ENCODE data around the gene CD300LF.

The CD300LF gene

DNA sequence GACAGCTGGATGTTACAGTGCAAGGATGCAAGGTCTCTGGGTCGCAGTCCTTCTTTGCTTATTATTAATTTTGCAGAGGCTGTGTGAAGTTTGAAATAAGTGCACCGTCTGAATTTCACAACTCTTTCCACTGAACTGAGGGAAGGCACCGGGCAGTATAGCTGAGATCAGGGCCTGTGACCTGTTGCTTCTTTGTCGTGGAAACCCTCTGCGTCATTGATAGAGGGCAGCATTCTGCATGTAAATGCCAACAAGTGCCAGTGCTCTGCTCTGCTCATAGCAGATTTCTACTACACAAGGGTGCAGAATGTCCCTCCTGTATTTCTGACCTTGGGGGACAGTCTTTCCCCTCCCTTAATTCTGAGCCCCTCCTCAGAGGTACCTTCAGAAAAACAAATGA lies 26.0 kb downstream of the CD300LF start:
- DNase-seq: peak; percentile 62 to 72 (median 68)

DNA sequence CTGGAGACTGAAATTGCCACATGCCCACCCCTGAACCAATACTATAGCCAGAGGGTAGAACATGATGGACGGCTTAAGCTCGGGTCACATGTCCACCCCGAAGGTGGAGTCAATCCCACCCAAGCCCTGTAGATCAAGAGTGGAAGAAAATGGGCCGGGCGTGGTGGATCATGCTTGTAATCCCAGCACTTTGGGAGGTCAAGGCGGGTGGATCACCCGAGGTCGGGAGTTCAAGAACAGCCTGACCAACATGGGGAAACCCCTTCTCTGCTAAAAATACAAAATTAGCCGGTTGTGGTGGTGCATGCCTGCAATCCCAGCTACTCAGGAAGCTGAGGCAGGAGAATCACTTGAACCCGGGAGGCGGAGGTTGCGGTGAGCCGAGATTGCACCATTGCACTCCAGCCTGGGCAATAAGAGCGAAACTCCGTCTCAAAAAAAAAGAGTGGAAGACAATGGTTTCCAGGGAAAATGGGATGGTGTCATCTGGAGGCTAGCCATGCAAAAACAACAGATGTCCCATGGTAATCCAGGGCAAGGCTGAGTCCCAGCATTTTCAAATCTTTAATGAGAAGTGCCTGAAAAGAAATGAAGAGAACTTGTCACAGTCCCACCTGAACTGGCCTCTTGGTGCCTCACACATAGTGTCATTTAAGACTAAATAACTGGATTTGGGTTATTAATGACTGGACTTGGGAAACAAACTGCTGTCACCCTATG lies 30.1 kb downstream of the CD300LF start:
- DNase-seq: peak in 1 of 3 donors; percentile 33

DNA sequence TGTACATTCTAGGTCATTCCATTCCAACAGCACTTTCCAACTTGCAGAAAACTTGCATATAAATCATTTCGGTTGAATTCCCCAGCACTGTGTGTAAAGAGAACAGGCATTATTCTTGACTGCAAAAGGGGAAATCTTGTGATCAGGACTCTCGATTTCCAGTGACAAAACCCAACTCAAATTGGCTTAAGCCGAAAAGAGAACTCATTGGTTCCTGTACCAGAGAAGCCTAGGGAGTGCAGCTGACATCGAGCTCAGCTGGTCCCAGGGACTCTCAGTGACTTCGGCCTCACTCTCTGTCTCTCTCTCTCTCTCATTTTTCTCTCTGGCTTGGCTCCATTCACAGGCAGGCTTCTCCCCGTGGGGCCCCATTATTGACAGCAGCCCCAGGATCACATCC lies 30.7 kb downstream of the CD300LF start:
- DNase-seq: peak; percentile 71 to 85 (median 84)

DNA sequence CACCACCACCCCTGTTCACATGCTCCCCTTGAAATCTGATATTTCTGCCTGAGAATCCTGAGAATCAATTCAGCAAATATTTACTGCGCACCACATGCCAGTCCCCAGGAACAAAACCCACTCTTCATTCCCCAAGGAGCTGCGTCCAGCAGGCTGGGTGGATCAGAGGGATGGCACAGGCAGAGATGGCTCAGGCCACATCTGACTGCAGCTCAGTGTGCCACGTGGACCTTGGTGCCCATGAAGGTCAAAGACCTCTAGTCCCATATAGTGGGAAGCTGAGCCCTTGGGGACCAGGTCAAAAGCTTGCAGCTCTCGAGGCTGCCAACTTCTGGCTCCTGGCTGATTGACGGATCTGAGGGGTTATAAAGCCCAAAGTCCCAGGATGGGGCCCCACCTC lies 31.8 kb downstream of the CD300LF start:
- no peak for DNase-seq

DNA sequence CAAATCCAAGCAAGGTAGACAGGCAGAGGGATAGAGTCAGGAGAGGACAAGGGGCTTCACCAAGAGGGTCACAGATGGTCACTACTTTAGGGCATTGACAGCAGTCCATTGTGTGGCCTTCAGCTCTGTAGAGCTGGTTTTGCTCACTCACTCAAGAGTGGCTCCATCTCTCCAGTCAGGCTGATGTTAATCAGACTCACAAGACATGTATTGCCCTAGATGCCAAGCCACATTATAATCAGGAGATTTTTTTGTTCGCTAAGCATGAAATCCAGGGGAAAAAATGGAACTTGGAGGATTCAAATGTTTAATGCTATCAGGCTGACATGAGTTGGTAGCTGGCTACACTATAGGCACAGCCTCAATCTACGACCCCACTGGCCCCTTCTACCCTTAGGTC lies 32.5 kb downstream of the CD300LF start:
- no peak for DNase-seq

DNA sequence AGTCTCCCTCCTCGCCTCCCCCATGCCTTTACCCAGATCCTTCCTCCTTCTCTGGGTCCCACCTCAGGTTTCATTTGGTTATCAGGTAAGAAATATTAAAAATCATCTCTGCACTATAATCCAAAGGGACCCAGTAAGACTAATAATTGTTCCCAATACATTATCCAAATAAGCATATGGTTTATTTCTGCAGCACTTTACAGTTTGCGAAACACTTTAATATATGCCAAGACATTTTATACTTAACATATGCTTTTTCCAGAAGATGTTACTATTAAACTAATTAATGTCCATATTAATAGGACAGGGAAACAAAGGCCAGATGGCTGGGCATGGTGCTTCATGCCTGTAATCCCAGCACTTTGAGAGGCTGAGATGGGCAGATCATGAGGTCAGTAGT lies 33.3 kb downstream of the CD300LF start:
- no peak for DNase-seq

DNA sequence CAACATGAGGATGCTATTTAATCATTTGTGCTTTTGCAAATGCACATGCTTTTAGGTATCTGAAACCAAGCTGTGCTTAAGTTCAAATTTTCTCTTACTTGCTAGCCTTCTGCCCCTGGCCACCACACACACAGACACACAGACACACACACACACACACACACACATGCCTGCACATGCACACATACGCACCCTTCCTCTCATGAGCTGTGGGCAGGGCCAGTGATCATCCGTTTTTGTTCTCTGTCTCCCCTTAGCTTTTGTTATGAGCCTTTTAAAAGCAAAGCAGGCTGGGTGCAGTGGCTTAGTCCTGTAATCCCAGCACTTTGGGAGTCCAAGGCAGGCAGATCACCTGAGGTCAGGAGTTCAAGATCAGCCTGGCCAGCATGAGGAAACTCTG lies 34.2 kb downstream of the CD300LF start:
- DNase-seq: no peak

DNA sequence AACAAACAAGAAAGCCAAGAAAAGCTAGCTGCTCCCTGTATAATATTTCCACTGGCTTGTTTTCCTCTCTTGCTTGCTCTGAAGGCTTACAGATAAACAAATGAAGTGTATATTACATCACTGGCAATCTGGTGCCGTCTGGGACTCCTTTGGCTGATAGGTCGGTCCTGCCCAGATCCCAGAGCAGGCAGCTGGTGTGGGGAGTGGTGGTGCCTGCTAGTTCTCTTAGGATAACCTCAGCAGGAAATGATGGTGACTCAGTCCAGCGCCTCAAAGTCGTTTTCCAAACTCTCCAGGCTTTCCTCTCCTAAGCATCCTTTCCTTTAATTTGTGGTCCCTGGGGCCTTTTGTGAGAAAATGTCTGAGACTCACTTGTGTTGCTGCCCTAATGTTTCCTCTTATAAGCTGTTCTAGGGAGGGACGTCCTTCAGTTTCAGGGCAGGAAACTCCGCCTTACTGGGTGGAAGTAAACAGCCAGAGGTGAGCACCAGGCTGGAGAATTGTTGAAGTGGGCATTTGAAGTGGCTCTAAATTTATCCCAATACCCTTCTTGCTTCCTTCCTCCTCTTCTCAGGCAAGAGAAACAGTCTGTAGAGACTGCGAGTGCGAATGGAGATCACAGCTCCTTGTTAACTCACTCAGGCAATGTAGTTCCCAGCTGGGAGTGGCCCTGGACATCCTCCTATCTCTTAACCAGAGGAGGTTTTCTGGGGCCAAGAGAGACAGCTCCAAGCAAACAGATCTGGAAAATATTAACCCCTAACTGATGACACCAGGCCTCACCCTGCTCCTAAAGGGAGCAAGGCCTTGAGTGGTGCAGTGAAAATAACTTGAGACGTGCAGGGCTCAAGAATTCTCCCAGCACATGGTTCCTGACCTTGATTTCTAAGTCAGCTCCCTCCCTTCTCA lies 34.9 kb downstream of the CD300LF start:
- peak in 2 of 3 donors; percentile 22 to 35 for DNase-seq

DNA sequence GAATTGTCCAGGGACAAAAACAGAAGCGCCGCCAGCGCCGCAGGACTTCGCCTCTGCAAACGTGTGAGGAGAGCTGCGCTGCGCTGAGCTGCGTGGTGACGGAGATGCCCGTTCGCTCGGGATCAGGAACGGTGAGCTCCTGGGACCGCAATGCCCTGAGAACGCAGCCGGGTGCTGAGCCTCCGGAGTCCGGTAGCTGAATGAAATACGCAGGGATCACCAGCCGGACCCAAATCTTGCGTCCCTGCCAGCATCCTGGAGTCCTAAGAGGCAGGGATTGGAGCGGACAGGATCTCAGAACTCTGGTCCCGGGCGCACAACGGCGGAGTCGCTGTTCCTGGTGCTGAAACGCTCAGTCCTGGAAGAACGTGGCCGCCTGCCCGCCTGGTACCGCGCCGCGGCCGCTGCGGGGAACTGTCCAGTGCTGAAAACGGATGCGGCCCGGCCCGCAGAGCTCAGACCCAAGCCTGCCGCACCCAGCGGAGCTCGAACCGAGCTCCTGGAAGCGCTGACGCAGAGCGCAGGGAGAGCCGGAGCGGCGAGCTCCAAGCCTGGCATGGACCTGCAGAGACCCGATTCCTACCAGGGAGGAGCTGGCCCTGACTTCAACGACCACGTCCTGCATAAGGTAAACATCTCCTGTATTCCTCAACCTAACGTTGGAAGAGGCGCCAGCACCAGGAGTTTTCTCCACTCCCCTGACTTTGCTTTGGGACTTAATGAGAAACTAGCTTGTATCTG lies 41.5 kb downstream of the CD300LF start:
- peak; percentile 84 to 94 (median 92) for DNase-seq

DNA sequence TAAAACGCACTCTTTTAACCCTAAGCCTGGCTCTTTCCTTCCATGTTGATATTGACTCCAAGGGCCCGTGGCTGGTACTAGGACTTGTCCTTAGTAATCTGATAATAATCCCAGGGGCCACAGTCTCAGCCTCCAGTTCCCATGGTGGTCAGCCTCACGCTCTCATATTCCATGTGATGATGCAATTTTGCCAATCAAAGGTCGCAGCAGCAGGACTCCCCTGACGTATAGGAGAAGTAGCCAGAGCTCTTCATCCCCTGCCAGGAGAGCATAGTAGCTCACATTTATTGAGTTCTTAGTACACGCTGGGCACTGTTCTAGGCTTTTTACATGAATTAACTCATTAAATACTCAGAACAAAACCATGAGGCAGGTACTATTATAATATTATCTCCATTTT lies 42.4 kb downstream of the CD300LF start:
- no peak for DNase-seq

DNA sequence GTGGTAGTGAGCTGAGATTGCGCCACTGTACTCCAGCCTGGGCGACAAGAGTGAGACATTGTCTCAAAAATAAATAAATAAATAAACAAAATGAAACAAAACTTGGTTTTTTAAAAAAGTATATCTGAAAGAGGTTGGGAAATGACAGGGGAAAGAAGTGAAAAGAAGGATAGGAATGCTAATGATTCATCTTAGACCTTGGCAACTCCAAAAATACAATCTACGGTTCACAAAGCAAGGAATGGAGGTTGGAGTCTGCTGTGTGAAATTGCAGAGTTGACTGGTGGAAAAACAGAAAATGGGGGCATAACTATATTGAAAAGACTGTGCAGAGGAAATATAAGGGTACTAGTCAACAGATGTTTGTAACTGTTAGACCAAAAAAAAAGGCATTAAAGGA lies 49.2 kb downstream of the CD300LF start:
- DNase-seq: no peak

DNA sequence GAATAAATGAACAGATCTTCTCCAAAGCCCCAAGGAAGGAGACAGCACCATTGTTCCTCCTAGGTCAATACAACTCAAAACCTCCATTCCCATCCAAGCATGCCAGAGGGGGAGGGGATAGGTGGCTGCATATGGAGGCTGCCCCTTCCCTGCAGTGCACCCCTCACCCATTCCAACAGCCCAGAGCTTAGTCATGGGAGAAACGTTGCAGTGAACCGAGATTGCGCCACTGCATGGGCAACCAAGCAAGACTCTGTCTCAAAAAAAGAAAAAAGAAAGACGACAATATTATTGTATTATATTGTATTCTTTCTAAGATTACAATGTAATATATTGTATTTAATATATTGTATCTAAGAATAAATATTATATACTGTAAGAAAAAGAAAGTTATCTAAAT lies 52.8 kb downstream of the CD300LF start:
- no peak for DNase-seq

DNA sequence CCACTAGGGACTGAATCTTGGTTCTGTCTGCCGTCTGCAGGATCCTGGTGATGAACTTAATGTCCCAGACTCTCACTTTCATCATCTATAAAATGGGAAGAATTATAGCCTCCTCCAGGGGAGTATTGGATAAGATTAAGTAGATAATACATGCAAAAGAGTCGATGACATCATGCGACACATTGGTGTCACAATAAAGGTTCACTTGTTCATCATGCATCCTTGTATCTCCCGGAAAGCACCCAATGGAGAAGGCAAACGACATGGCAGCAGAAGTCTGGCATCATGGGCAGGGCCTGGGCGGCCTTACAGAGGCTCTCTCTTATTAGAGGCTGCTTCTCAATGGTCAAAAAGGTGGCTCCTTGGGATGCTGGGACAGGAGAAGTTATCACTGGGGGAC lies 54.1 kb downstream of the CD300LF start:
- peak in 2 of 3 donors; percentile 20 to 37 for DNase-seq

DNA sequence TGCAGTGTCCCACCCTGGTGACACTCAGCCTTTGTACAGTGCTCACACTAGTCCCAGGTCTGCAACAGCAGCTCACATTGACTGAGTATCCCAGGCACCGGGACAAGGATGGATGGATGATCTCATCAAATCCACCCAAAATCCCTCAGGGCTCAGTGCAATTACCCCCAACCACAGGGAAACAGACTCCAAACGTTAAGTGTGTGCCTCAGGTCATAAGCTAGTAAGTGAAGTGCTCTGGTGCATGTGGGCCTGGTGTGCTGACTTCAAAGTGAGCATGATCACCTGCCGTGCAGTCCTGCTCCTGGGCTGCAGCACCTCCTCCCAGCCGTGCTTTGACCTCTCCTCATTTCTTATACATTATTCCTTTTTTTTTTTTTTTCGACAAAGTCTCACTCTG lies 58.0 kb downstream of the CD300LF start:
- no peak for DNase-seq

DNA sequence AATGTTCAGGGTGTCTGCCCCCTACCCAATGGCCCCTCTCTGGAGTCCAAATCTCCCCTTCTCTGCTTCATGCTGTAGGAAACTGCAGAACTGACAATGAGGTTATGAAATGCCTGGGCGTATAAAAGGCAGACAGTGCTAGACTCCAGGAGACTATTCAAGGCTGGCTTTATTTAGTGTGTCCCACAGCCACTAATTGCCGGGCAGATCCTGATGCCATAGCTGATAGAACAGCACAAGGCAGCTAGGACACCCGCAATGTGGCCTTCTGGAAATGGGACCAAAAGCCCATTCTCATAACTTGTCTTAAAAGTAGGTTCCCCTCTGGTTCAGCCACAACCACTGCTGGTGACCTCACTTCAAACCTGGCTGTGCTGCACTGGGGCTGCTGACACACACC lies 60.7 kb downstream of the CD300LF start:
- DNase-seq: no peak

DNA sequence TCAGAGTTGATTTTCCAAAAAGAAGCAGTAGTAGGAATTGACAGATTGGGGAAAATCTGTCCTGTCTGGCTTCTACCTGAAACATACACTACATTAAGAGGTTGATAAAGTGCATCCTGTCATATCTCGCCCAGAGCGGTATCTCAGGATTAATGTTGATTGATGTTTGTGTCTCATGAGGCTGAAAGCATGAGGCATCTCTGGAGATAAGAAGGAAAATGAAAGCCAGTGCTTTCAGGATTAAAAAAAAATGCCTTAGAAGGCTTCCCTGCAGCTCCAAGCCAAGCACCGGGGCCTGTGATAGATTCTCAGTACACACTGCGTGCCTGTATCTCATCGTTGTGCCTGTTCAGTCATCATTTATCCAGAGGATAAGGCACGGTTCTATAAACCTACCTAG lies 62.8 kb downstream of the CD300LF start:
- no peak for DNase-seq

DNA sequence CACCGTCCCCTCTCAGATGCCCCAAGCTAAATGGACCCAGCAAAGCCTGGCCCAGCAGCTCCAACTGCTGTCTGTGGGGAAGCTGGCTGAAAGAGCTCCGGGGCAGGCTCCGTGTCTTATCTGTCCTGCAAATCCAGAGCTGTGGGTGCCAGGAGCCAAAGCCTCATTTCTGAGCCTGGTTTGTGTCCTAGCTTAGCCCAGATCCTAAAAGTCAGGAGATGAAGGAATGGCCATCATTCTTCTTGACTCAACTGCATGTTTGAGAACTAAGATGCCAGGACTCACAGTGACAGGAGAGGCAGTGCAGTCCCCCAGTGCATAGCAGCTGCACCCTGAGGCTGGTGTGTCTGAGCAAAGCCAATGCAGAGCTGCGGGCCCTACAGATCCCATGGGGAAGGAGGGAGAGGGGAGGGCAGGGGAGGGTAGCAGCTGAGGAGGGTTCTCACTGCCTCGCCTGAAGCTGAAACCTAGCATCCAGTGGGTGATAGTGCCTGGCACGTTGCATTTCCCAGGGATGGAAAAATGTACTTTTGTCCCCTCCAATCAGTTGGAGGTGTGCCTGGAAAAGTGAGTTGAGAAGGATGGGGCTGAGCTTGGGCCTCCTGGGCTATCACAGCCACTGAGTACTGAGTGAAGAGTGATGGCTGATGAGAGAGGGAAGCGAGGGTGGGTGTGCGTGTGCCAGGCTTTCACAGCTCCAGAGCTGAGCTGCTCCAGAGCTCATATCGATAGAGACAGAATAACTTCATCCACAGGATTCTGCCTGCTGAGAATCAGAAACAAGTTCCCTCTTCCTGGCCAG lies 64.7 kb downstream of the CD300LF start:
- no peak for DNase-seq

DNA sequence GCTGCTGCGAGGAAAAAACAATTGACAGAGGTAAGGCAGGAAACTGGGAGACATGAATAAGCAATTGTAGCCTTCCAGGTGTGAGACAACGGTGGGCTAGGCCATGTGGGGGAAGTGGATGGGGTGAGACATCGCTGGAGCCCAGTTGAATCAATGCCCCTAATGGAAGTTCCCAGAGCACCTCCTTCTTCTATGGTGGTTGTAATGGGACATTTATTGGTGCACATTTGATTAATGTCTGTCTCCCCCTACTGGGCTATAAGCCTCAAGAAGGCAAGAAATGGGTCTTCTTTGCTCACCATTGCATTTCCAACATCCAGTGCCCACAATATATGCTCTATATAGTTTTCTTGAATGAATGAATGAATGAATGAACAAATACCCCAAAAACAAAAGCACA lies 66.5 kb downstream of the CD300LF start:
- peak; percentile 75 to 88 (median 87) for DNase-seq

DNA sequence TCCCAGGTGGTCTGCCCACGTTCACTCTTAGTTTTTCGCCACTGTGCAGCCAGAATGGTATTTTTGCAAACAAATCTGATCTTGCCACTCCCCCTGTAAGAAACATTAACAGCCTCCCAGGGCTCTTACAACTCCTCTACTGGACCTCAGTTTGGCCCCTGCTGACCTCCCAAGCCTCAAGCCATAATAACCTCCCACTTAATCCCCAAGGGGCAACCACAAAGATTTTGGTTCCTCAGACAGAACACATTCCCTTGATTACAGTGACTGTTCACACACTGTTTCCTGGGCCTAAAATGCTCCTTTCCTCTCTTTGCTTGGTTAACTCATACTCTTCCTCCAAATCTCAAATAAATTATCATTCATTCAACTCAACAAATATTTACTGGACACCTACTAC lies 67.7 kb downstream of the CD300LF start:
- no peak for DNase-seq

DNA sequence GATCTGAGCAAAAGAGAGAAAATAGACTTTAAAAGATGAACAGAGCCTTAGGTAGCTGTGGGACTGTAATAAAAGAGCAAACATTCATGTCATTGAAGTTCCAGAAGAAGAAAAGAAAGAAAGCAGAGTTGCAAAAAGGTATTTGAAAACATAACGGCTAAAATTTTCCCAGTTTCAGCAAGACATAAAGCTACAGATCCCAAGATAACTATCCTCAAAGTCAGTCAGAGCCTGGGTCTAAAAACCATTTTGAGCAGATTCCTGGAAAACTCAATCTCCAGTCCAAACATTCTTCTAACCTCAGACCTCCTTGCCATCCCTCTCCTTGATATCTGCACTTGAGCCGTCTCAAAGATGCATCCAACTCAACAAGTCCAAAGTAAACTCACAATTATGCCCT lies 68.3 kb downstream of the CD300LF start:
- DNase-seq: no peak

All from suppressor macrophage treated with lipopolysaccharide for 1 hour (primary cell).